Fibroblast of gingiva (primary cell): Measurements from ENCODE around the gene C10orf71.

ENCODE experiments used
- DNase-seq: peaks from one replicate; pipeline ENCODE4 v3.0.0-alpha.2; 2011; ENCODE audit warnings: low read depth

The C10orf71 gene

GRCh38 chr10:49338604-49339003, 39.6 kb downstream of the C10orf71 start:
- DNase-seq = no peak

- no peak for DNase-seq
These were observed 45.9 kb downstream of the C10orf71 start for GRCh38 chr10:49344840-49345239.

GRCh38 chr10:49347342-49347741, 48.4 kb downstream of the C10orf71 start:
- no peak for DNase-seq

- DNase-seq = no peak
These were observed 48.9 kb downstream of the C10orf71 start for GRCh38 chr10:49347827-49348226.

- DNase-seq = no peak
These were observed 49.6 kb downstream of the C10orf71 start for GRCh38 chr10:49348593-49348992.

GRCh38 chr10:49349390-49349789, 50.4 kb downstream of the C10orf71 start:
- DNase-seq = no peak

GRCh38 chr10:49350138-49350537, 51.2 kb downstream of the C10orf71 start:
- no peak for DNase-seq

GRCh38 chr10:49350846-49351532, 52.0 kb downstream of the C10orf71 start:
- no peak for DNase-seq

GRCh38 chr10:49351669-49352068, 52.7 kb downstream of the C10orf71 start:
- no peak for DNase-seq

GRCh38 chr10:49352323-49352722, 53.4 kb downstream of the C10orf71 start:
- DNase-seq = no peak

- DNase-seq = no peak
These were observed 54.3 kb downstream of the C10orf71 start for GRCh38 chr10:49353026-49353894.

- DNase-seq = no peak
These were observed 55.1 kb downstream of the C10orf71 start for GRCh38 chr10:49353895-49354566.

GRCh38 chr10:49354593-49354992, 55.6 kb downstream of the C10orf71 start:
- DNase-seq = no peak

- no peak for DNase-seq
These were observed 56.3 kb downstream of the C10orf71 start for GRCh38 chr10:49355221-49355620.

- no peak for DNase-seq
These were observed 57.2 kb downstream of the C10orf71 start for GRCh38 chr10:49356181-49356580.

- DNase-seq = no peak
These were observed 58.0 kb downstream of the C10orf71 start for GRCh38 chr10:49356944-49357343.

- no peak for DNase-seq
These were observed 58.9 kb downstream of the C10orf71 start for GRCh38 chr10:49357910-49358309.

GRCh38 chr10:49359349-49360270, 60.6 kb downstream of the C10orf71 start:
- no peak for DNase-seq

GRCh38 chr10:49360271-49361177, 61.6 kb downstream of the C10orf71 start:
- no peak for DNase-seq

GRCh38 chr10:49361178-49361554, 62.2 kb downstream of the C10orf71 start:
- DNase-seq = no peak
